ENCODE results near the gene JAK3. TPM values are rescaled to one million over a fixed set of nuclear protein-coding genes. Genes with fewer than 3 reads are reported as not detected.
"Not testable (repeated sequence)": the region's sequence is repeated elsewhere in the genome, so short reads cannot be mapped to it uniquely, and the experiment has no call there.

Gene JAK3
- polyA plus RNA-seq, 1 donor = 4.3 TPM

GRCh38 chr19:17778968-17779929 lies 68.5 kb downstream of the JAK3 start:
- peak; percentile 55 for DNase-seq

DNA sequence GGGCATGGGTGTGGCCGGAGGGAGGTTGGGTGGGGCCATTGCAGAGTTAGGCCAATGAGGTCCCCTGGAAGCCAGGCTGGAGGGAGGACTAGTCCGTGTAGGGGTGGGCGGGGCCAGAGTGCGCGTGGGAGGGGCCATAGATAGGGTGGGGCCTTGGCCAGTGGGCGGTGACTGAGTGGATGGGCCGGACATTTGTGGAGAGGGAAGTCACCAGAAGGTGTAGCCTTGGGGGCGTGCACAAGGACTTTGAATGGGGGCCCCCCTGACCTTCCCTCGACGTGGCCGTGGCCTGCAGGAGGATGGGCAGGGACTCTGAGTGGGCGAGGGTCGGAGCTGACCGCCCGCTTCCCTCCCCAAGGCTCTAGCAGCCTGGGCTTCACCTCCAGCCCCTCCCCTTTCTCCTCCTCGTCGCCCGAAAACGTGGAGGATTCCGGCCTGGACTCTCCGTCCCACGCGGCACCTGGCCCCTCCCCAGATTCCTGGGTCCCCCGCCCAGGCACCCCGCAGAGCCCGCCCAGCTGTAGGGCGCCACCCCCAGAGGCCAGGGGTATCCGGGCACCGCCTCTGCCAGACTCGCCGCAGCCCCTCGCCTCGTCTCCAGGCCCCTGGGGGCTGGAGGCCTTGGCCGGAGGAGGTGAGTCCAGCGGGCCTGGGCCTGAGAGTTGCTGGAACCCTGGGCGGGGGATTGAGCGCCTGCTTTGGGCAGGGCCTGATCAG lies 69.4 kb downstream of the JAK3 start:
- peak; percentile 27 for DNase-seq

DNA sequence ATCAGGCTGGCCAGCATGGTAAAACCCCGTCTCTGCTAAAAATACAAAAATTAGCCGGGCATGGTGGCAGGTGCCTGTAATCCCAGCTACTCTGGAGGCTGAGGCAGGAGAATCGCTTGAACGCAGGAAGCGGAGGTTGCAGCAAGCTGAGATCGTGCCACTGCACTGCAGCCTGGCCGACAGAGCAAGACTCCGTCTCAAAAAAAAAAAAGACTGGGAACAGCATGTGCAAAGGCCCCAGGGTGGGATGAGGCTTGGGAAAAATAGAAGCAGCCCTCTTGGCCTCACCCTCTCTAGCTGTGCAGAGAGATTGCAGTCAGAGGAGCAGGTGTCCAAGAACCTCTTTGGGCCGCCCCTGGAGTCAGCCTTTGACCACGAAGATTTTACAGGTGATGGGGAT lies 69.9 kb downstream of the JAK3 start:
- DNase-seq = not testable (repeated sequence)

DNA sequence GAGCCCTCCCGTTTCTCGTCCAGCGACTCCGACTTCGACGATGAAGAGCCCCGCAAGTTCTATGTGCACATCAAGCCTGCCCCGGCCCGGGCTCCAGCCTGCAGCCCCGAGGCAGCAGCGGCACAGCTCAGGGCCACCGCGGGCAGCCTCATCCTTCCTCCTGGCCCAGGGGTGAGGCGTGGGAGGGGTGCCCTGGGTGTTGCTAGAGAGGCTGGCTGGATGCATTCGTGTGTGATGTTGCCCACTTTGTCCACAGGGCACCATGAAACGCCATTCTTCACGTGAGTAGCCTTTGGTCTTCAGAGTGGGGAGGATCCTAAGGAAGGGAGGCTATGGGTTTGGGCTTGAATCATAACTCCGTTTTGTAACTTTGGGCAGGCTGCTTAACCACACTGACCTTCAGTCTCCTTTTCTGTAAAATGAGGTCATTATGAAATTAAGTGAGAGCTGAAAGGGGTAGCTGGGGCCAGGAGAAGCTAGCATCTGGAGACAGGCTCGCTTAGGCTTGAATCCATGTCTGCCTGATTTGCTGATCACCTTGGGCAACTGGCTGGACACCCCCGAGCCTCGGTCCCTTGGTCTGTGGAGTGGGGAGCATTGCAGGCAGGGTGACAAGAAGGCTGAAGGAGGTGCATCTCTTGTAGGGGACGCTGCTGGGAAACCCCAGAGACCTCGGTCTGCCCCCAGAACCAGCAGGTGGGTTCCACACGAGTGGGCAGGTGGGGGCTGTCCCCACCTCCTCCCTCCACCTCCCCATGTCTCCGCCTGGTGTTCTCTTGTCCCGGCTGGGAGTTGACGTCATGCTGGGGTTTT lies 71.6 kb downstream of the JAK3 start:
- DNase-seq = no peak

- DNase-seq = no peak
Measured at GRCh38 chr19:17775245-17775927, 72.4 kb downstream of the JAK3 start.

Other genes with a start within 250 kb of the JAK3 start
- gene UNC13A, start 159.6 kb downstream of the JAK3 start, polyA plus RNA-seq (ENCODE audit: insufficient read length) = 0.33 TPM
- gene MAP1S, start 128.5 kb downstream of the JAK3 start, polyA plus RNA-seq (ENCODE audit: insufficient read length) = 28.3 TPM
- gene FCHO1, start 96.5 kb downstream of the JAK3 start, polyA plus RNA-seq (ENCODE audit: insufficient read length) = 1.6 TPM
- 8.7 TPM for gene B3GNT3, start 52.8 kb downstream of the JAK3 start, polyA plus RNA-seq (ENCODE audit: insufficient read length)
- gene INSL3, start 26.5 kb downstream of the JAK3 start, polyA plus RNA-seq (ENCODE audit: insufficient read length) = 0.18 TPM
- 759 TPM for gene RPL18A, start 11.9 kb upstream of the JAK3 start, polyA plus RNA-seq (ENCODE audit: insufficient read length)
- gene SLC5A5, start 24.0 kb upstream of the JAK3 start, polyA plus RNA-seq (ENCODE audit: insufficient read length) = 0.12 TPM
- 43.6 TPM for gene CCDC124, start 85.0 kb upstream of the JAK3 start, polyA plus RNA-seq (ENCODE audit: insufficient read length)
- gene KCNN1, start 119.1 kb upstream of the JAK3 start, polyA plus RNA-seq (ENCODE audit: insufficient read length) = 5.6 TPM
- gene ARRDC2, start 160.2 kb upstream of the JAK3 start, polyA plus RNA-seq (ENCODE audit: insufficient read length) = 2.3 TPM
- 0.28 TPM for gene IL12RB1, start 239.0 kb upstream of the JAK3 start, polyA plus RNA-seq (ENCODE audit: insufficient read length)
- gene MAST3, start 249.8 kb upstream of the JAK3 start, polyA plus RNA-seq (ENCODE audit: insufficient read length) = 6.3 TPM

Measured in left kidney (tissue), 2 donors.